ENCODE results near the gene SRY. TPM values are rescaled to one million over a fixed set of nuclear protein-coding genes. Genes with fewer than 3 reads are reported as not detected.

Gene SRY
- total RNA-seq, 1 donor from 2014 or later = not detected

DNA sequence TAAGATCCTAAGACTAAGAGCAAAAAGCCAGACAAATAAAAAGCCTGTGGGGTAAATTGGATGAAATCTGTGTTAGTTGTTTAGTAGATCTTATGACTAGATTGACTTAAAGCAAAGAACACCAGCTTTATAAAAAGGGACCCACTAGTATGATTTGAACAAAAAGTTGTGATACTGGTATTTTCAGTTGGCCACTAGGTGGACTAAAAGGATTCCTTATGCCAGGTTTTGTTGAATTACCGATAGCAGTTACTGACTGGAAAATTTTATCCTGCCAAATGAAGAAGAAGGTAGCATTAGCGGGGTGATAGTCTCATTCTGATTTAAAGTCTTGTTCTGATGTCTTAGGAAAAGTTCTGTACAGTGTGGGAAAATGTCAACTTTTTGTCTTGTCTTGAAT, 12.8 kb upstream of the SRY start:
- no peak overlapping the region for H3K27ac Mint-ChIP-seq (ENCODE audit: unreplicated experiment)
- no peaks in the 10 kb centered on the region for H3K27me3 Mint-ChIP-seq (ENCODE audit: low read depth)
- H3K4me1 Mint-ChIP-seq = no peaks in the 10 kb centered on the region
- H3K4me3 Mint-ChIP-seq = no peak overlapping the region
- TF ChIP-seq, protein P1, sequence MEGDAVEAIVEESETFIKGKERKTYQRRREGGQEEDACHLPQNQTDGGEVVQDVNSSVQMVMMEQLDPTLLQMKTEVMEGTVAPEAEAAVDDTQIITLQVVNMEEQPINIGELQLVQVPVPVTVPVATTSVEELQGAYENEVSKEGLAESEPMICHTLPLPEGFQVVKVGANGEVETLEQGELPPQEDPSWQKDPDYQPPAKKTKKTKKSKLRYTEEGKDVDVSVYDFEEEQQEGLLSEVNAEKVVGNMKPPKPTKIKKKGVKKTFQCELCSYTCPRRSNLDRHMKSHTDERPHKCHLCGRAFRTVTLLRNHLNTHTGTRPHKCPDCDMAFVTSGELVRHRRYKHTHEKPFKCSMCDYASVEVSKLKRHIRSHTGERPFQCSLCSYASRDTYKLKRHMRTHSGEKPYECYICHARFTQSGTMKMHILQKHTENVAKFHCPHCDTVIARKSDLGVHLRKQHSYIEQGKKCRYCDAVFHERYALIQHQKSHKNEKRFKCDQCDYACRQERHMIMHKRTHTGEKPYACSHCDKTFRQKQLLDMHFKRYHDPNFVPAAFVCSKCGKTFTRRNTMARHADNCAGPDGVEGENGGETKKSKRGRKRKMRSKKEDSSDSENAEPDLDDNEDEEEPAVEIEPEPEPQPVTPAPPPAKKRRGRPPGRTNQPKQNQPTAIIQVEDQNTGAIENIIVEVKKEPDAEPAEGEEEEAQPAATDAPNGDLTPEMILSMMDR (conservative IDR thresholded peaks at IDR 0.05) = no peak
- H3K36me3 Mint-ChIP-seq (ENCODE audit: low read depth) = no peaks in the 10 kb centered on the region
- no peak for DNase-seq (ENCODE audit: low read depth, low spot score)
- no peaks in the 10 kb centered on the region for H3K9me3 Mint-ChIP-seq

DNA sequence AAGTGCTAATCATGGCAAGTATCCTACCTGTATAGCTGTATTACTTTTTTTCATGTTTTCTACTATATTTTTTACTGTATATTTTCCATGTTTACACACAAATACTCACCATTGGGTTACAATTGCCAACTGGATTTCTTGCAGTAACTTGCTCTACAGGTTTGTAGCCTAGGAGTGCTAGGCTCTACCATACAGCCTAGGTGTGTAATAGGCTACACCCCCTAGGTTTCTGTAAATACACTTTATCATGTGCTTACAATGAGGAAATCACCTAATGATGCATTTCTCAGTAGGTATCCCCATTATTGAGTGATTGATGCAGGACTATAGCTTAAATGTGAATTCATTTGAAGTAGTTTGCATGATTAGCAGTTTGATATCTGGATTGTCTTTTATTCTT, 10.5 kb upstream of the SRY start:
- TF ChIP-seq, protein P1 (conservative IDR thresholded peaks at IDR 0.05) = no peak
- no peak for DNase-seq (ENCODE audit: low read depth, low spot score)
- Mint-ChIP-seq H3K4me1 (no peaks in the 10 kb centered on the region), H3K4me3 (no peak overlapping the region), H3K36me3 (ENCODE audit: low read depth) (no peaks in the 10 kb centered on the region), H3K27ac (ENCODE audit: unreplicated experiment) (no peak overlapping the region), H3K27me3 (ENCODE audit: low read depth) (no peaks in the 10 kb centered on the region), H3K9me3 (no peaks in the 10 kb centered on the region)

DNA sequence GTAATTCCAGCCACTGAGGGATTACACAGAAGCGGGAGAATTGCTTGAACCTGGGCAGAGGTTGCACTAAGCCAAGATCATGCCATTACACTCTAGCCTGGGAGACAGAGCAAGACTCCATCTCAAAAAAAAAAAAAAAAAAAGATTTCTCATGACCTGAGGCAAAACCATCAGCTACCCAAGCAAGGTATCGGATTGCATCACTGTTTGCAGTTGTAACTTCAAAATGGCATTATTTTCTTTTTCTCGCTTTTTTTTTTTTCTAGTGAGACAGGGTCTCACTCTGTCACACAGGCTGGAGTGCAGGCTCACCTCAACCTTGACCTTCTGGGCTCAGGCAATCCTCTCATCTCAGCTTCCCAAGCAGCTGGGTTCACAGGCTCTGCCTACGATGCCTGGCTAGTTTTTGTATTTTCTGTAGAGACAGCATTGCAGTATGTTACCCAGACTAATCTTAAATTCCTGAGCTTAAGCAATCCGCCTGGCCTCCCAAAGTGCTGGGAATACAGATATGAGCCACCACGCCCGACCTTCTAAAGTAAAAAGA, 9.6 kb upstream of the SRY start:
- Mint-ChIP-seq H3K27ac (ENCODE audit: unreplicated experiment) (no peak overlapping the region), H3K27me3 (ENCODE audit: low read depth) (no peaks in the 10 kb centered on the region), H3K4me3 (no peak overlapping the region), H3K36me3 (ENCODE audit: low read depth) (no peaks in the 10 kb centered on the region), H3K9me3 (no peaks in the 10 kb centered on the region), H3K4me1 (no peaks in the 10 kb centered on the region)
- TF ChIP-seq, protein P1 (conservative IDR thresholded peaks at IDR 0.05) = no peak
- DNase-seq (ENCODE audit: low read depth, low spot score) = no peak

DNA sequence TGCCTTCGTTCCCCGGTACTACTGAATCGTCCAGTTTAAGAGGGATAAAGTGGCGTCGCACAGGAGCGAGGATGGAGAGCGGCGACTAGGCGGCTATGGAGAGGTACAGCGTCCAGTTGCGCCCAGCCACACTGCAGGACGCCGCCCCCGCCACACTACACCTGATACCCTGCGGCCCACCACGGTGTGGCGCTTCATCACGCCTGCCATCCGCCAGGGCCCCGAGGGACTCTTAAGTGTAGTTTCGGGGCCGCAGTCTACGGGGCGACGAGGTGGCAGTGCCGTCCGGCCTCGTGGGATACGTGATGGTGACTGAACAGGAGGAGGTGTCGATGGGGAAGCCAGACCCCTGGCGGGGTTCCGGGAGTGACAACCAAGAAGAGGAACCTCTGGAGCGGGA, 2.3 kb upstream of the SRY start:
- Mint-ChIP-seq H3K27me3 (ENCODE audit: low read depth) (no peaks in the 10 kb centered on the region), H3K27ac (ENCODE audit: unreplicated experiment) (no peak overlapping the region), H3K36me3 (ENCODE audit: low read depth) (no peaks in the 10 kb centered on the region), H3K4me1 (no peaks in the 10 kb centered on the region), H3K4me3 (no peak overlapping the region), H3K9me3 (no peaks in the 10 kb centered on the region)
- TF ChIP-seq, protein P1 (conservative IDR thresholded peaks at IDR 0.05) = no peak
- no peak for DNase-seq (ENCODE audit: low read depth, low spot score)

DNA sequence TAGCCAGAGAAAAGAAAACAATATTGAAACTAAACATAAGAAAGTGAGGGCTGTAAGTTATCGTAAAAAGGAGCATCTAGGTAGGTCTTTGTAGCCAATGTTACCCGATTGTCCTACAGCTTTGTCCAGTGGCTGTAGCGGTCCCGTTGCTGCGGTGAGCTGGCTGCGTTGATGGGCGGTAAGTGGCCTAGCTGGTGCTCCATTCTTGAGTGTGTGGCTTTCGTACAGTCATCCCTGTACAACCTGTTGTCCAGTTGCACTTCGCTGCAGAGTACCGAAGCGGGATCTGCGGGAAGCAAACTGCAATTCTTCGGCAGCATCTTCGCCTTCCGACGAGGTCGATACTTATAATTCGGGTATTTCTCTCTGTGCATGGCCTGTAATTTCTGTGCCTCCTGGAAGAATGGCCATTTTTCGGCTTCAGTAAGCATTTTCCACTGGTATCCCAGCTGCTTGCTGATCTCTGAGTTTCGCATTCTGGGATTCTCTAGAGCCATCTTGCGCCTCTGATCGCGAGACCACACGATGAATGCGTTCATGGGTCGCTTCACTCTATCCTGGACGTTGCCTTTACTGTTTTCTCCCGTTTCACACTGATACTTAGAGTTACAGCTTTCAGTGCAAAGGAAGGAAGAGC, 488 bp downstream of the SRY start:
- Mint-ChIP-seq H3K4me1 (no peaks in the 10 kb centered on the region), H3K4me3 (no peak overlapping the region), H3K27ac (ENCODE audit: unreplicated experiment) (no peak overlapping the region), H3K36me3 (ENCODE audit: low read depth) (no peaks in the 10 kb centered on the region), H3K9me3 (no peaks in the 10 kb centered on the region), H3K27me3 (ENCODE audit: low read depth) (no peaks in the 10 kb centered on the region)
- no peak for DNase-seq (ENCODE audit: low read depth, low spot score)
- TF ChIP-seq, protein P1 (conservative IDR thresholded peaks at IDR 0.05) = no peak

Other genes with a start within 250 kb of the SRY start
- gene RPS4Y1, start 53.9 kb upstream of the SRY start, total RNA-seq = not detected in 2 replicates
- not detected in 2 replicates for gene ZFY, start 147.7 kb upstream of the SRY start, total RNA-seq